ENCODE results near the gene MESD.

Gene MESD

GRCh38 chr15:80953001-80953952, 36.3 kb downstream of the MESD start:
- no peak for DNase-seq (ENCODE audit: low read depth)
- TF ChIP-seq CTCF (IDR thresholded peaks at IDR 0.05; ENCODE audit: low read depth, low read length, missing control alignments), result no peak

GRCh38 chr15:80951941-80952340, 37.7 kb downstream of the MESD start:
- no peak for DNase-seq (ENCODE audit: low read depth)
- TF ChIP-seq CTCF (IDR thresholded peaks at IDR 0.05; ENCODE audit: low read depth, low read length, missing control alignments), result no peak

More at GRCh38 chr15:80953001-80953952, 36.3 kb downstream of the MESD start:
- no peak overlapping the region for H3K4me3 ChIP-seq (ENCODE audit: low read depth, low read length)

GRCh38 chr15:80950291-80951078, 39.1 kb downstream of the MESD start:
- H3K4me3 ChIP-seq (ENCODE audit: low read depth, low read length), result no peak overlapping the region
- DNase-seq (ENCODE audit: low read depth), result no peak
- TF ChIP-seq CTCF (IDR thresholded peaks at IDR 0.05; ENCODE audit: low read depth, low read length, missing control alignments), result no peak

More at GRCh38 chr15:80951941-80952340, 37.7 kb downstream of the MESD start:
- H3K4me3 ChIP-seq (ENCODE audit: low read depth, low read length), result no peak overlapping the region

GRCh38 chr15:80949756-80950155, 39.9 kb downstream of the MESD start:
- no peak for DNase-seq (ENCODE audit: low read depth)
- H3K4me3 ChIP-seq (ENCODE audit: low read depth, low read length), result no peak overlapping the region
- TF ChIP-seq CTCF (IDR thresholded peaks at IDR 0.05; ENCODE audit: low read depth, low read length, missing control alignments), result no peak

- TF ChIP-seq CTCF (IDR thresholded peaks at IDR 0.05; ENCODE audit: low read depth, low read length, missing control alignments), result no peak
- DNase-seq (ENCODE audit: low read depth), result no peak
- H3K4me3 ChIP-seq (ENCODE audit: low read depth, low read length), result no peak overlapping the region
Measured at GRCh38 chr15:80948651-80949292, 40.8 kb downstream of the MESD start.

- H3K4me3 ChIP-seq (ENCODE audit: low read depth, low read length), result no peak overlapping the region
- TF ChIP-seq CTCF (IDR thresholded peaks at IDR 0.05; ENCODE audit: low read depth, low read length, missing control alignments), result no peak
- DNase-seq (ENCODE audit: low read depth), result no peak
Measured at GRCh38 chr15:80946576-80946975, 43.0 kb downstream of the MESD start.
